ENCODE measurements around the gene COL4A2.

COL4A2 gene

DNA sequence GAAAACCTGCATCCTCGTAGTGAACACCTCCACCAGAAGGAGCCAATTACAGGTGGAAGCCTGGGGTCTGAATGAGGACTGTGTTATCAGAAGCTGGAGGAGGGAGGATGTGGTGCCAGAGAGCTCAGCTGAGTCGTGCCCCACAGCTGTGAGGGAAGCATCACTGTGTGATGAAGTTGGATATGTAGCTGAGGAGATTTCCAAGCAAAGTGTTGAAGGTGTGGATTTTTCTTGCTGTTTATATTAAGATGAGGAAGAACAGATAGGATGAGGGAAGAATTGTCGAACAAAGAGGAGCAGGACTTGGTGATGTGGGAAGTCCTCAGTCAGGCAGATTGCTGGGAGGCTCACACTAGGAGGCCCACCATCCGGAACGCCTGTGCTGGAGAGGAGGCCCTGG lies 250.0 kb downstream of the COL4A2 start:
- no peak for DNase-seq

GRCh38 chr13:110557610-110558305 lies 250.7 kb downstream of the COL4A2 start:
- no peak for DNase-seq

DNA sequence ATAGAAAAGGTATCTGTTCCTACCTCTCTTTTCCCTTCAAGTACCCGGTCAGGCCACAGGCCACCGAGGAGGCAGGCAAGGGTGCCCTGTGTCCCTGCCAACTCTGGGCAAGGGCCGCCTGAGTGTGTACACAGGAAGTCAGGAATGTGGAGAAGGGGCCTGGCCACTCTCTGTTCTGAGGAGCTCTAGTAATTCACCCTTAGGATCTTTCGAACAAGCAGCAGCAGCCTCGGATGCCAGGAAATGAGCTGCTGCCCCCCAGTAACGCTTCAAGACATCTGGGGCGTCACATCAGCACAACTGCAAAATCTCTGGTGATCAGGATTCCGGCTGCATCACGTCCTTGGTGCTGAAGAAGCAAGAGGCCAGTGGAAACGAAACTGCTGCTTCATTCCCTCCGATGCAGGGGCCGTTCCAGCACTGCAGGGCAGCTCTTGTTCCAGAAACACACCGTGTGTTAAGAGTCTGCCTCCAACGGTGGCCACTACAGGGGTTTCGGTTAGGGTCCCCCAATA lies 252.4 kb downstream of the COL4A2 start:
- DNase-seq: peak in 18 of 51 donors; percentile 10 to 51 (median 30)

DNA sequence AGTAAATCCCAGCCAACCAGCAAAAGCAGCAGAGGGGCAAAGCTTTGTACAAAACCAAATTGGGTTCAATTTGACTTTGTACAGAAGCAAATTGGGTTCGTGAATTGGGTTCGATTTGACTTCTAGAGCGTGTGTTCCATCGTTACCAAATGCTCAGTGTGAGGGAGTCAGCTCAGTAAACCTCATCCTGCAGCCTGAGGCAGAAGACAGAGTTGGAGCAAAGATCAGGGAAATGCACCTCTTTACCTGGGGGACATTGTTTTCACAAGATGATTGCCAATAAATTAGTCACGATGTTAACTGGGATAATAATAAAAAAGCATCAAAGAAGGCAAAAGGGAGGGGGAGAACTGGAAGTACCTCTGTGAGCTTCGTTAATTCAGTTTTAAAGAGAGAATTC lies 252.9 kb downstream of the COL4A2 start:
- no peak for DNase-seq

- DNase-seq: peak in 2 of 51 donors; percentile 10 to 33
Measured at GRCh38 chr13:110560601-110561343, 253.7 kb downstream of the COL4A2 start.

DNA sequence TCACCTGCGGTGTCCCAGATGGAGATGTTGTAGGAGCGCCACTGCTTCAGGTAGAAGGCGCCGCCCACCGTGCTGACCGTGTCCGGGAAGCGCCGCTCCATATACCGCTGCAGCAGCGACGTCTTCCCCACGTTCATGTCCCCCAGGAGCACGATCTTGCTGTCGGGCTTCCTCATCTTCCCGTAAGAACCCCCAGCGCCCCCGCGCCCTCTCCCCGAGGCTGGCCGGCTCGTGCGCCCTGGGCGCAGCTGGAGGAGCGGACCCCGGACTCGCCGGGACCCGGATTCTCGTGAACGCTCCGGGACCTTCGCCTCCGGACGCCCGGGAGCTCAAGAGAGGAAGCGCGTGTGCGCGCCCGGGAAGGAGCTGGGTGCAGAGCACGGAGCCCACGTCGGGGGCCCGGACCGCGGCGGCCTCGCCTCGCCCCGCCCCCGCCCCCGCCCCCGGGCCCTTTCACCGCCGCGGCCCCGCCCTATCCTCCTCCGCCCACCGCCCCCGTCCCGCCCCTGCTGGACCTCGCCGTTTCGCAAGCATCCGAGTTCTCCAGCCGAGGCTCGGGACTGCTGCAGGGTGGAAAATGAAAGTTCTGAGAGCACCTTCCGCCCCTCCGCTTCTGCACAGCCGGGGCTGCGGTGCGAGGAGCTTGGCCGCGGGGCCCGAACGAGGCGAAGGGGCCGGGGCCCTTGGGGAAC lies 254.4 kb downstream of the COL4A2 start, which contains the start of gene RAB20:
Gene RAB20, minus strand, starts transcription at position 379 of the 692 bp plus-strand sequence. Its CDS starts 203 bp downstream, at position 176.
- DNase-seq: peak in 44 of 51 donors; percentile 13 to 73 (median 48)

- no peak for DNase-seq
Measured at GRCh38 chr13:110562036-110562597, 255.0 kb downstream of the COL4A2 start.
